Measurements from ENCODE around the gene AMDHD1.

The AMDHD1 gene

DNA sequence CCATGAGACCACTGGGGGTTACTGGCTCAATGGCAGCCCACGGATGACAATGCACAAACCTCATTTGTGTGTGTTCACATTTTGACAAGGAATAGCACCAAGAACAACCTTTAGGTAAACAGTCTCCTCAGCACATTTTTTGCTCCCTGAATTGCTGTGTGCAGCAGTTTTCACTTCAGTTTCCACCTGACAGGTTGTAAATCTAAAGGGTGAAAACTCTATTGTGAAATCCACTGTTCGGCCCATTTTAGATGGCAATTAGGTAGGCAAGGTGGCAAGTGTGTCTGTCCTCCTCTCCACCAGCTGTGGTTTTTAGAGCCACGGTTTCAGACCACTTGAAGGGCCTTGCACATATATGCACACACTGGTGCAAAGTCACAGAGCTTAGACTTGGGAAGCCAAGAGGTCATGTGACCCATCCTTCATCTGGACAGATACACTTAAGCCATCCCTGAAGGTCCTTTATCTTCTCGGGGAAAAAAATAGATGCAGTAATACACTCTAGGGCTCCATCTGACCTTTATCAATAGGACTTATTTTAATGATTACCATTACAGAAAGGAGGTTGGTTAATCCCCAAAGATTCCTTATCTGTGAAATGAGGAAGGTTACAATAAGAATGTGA is 29.8 kb downstream of the AMDHD1 start:
- Histone ChIP-seq H3K9ac (ENCODE audit: insufficient read length) (no peak overlapping the region), H3K4me3 (no peak overlapping the region), H3K9me3 (ENCODE audit: low read depth, low read length) (no peaks in the 10 kb centered on the region), H3K27ac (no peak overlapping the region), H3K36me3 (ENCODE audit: insufficient read depth, low read length) (no peaks in the 10 kb centered on the region)
- no peak for DNase-seq (ENCODE audit: low read depth, low spot score)
- no peak for TF ChIP-seq FOXP2 (optimal IDR thresholded peaks at IDR 0.05; ENCODE audit: control extremely low read depth, extremely low read length, insufficient read depth)

DNA sequence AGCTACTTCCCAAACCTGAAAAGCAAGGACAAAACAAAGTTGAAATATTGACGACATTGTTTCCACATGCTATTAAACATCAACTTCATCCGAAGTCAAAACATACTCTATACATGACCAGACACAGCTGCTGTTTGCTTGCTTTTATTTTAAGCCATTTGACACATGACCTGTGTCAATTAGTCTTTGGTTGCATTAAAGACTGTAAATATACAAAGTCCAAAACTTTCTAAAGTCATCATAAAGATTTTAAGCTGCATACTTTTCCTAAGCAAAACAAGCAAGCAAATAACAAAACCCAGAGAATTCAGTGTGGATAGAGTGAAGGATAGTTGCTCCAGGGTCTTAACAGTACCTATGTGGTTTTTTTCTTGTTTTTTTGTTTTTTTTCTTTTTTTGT is 31.2 kb downstream of the AMDHD1 start:
- no peak for DNase-seq (ENCODE audit: low read depth, low spot score)
- Histone ChIP-seq H3K36me3 (ENCODE audit: insufficient read depth, low read length) (no peaks in the 10 kb centered on the region), H3K4me3 (no peak overlapping the region), H3K27ac (no peak overlapping the region), H3K9me3 (ENCODE audit: low read depth, low read length) (no peaks in the 10 kb centered on the region), H3K9ac (ENCODE audit: insufficient read length) (no peak overlapping the region)
- no peak for TF ChIP-seq FOXP2 (optimal IDR thresholded peaks at IDR 0.05; ENCODE audit: control extremely low read depth, extremely low read length, insufficient read depth)
- TF ChIP-seq EZH2 (IDR thresholded peaks at IDR 0.05) = no peak
- no peak for TF ChIP-seq POLR2AphosphoS5 (IDR thresholded peaks at IDR 0.05; ENCODE audit: borderline replicate concordance, low read depth, low read length)

GRCh38 chr12:95975491-95975890 is 32.4 kb downstream of the AMDHD1 start:
- Histone ChIP-seq H3K9ac (ENCODE audit: insufficient read length) (no peak overlapping the region), H3K9me3 (ENCODE audit: low read depth, low read length) (no peaks in the 10 kb centered on the region), H3K36me3 (ENCODE audit: insufficient read depth, low read length) (no peaks in the 10 kb centered on the region), H3K27ac (no peak overlapping the region), H3K4me3 (no peak overlapping the region)
- DNase-seq (ENCODE audit: low read depth, low spot score) = no peak
- no peak for TF ChIP-seq EZH2 (IDR thresholded peaks at IDR 0.05)
- no peak for TF ChIP-seq POLR2AphosphoS5 (IDR thresholded peaks at IDR 0.05; ENCODE audit: borderline replicate concordance, low read depth, low read length)
- no peak for TF ChIP-seq FOXP2 (optimal IDR thresholded peaks at IDR 0.05; ENCODE audit: control extremely low read depth, extremely low read length, insufficient read depth)

- no peak for DNase-seq (ENCODE audit: low read depth, low spot score)
- no peak for TF ChIP-seq FOXP2 (optimal IDR thresholded peaks at IDR 0.05; ENCODE audit: control extremely low read depth, extremely low read length, insufficient read depth)
- no peak for TF ChIP-seq EZH2 (IDR thresholded peaks at IDR 0.05)
- no peak for TF ChIP-seq POLR2AphosphoS5 (IDR thresholded peaks at IDR 0.05; ENCODE audit: borderline replicate concordance, low read depth, low read length)
- H3K9ac ChIP-seq (ENCODE audit: insufficient read length) = no peak overlapping the region
- H3K27ac ChIP-seq = no peak overlapping the region
- H3K4me3 ChIP-seq = no peak overlapping the region
- H3K9me3 ChIP-seq (ENCODE audit: low read depth, low read length) = no peaks in the 10 kb centered on the region
- H3K36me3 ChIP-seq (ENCODE audit: insufficient read depth, low read length) = no peaks in the 10 kb centered on the region
Observed at GRCh38 chr12:95976416-95976832, 33.3 kb downstream of the AMDHD1 start.

DNA sequence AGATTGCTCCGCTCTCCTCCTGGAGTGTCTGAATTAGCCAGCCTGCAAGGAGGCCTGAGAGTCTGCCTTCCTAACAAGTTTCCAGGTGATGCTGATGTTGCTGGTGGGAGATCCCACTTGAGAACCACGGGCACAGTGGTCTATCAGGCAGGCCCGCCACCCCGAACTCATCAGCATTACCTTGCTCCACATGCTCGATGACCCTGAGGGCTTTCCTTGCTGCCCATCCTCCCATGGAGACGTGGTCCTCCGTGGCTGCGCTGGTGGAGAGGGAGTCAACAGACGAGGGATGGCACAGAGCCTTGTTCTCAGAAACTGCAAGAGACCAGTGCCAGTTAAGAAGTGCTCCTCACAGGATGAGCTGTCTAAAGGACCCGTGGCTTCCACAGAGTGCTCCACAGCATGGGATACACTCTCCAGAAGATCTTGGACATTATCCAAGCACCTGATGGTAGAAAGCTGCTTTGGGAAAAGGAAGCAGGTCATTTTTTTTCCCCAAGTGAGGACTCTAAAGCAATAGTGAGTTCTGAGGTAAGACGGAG is 34.7 kb downstream of the AMDHD1 start:
- Histone ChIP-seq H3K27ac (no peak overlapping the region), H3K4me3 (no peak overlapping the region), H3K36me3 (ENCODE audit: insufficient read depth, low read length) (no peaks in the 10 kb centered on the region), H3K9ac (ENCODE audit: insufficient read length) (no peak overlapping the region), H3K9me3 (ENCODE audit: low read depth, low read length) (no peaks in the 10 kb centered on the region)
- TF ChIP-seq POLR2AphosphoS5 (IDR thresholded peaks at IDR 0.05; ENCODE audit: borderline replicate concordance, low read depth, low read length) (no peak), EZH2 (IDR thresholded peaks at IDR 0.05) (no peak), FOXP2 (optimal IDR thresholded peaks at IDR 0.05; ENCODE audit: control extremely low read depth, extremely low read length, insufficient read depth) (no peak)
- no peak for DNase-seq (ENCODE audit: low read depth, low spot score)

GRCh38 chr12:95978351-95978750 is 35.2 kb downstream of the AMDHD1 start:
- TF ChIP-seq EZH2 (IDR thresholded peaks at IDR 0.05) = no peak
- TF ChIP-seq POLR2AphosphoS5 (IDR thresholded peaks at IDR 0.05; ENCODE audit: borderline replicate concordance, low read depth, low read length) = no peak
- TF ChIP-seq FOXP2 (optimal IDR thresholded peaks at IDR 0.05; ENCODE audit: control extremely low read depth, extremely low read length, insufficient read depth) = no peak
- Histone ChIP-seq H3K36me3 (ENCODE audit: insufficient read depth, low read length) (no peaks in the 10 kb centered on the region), H3K9ac (ENCODE audit: insufficient read length) (no peak overlapping the region), H3K9me3 (ENCODE audit: low read depth, low read length) (no peaks in the 10 kb centered on the region), H3K27ac (no peak overlapping the region), H3K4me3 (no peak overlapping the region)
- DNase-seq (ENCODE audit: low read depth, low spot score) = no peak

DNA sequence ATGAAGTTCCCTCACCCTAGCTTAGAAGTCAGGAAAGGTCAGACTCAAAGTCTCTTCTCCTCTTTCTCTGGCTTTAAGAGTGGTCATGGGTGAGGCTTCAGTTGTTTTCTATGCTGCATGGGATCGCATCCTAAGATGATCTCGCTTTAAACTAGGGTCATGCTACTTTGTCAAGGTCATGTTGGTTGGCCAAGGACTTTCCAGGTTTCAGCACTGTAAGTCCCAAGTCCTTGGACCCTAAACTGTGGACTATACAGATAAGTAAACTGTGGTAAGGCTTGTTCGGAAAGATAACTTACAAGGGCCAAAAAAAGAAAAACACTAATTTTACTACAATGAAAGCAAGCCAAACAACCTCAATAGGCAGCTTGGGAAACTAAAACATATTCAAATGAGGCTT is 35.6 kb downstream of the AMDHD1 start:
- DNase-seq (ENCODE audit: low read depth, low spot score) = no peak
- Histone ChIP-seq H3K9ac (ENCODE audit: insufficient read length) (no peak overlapping the region), H3K36me3 (ENCODE audit: insufficient read depth, low read length) (no peaks in the 10 kb centered on the region), H3K27ac (no peak overlapping the region), H3K9me3 (ENCODE audit: low read depth, low read length) (no peaks in the 10 kb centered on the region), H3K4me3 (no peak overlapping the region)
- no peak for TF ChIP-seq POLR2AphosphoS5 (IDR thresholded peaks at IDR 0.05; ENCODE audit: borderline replicate concordance, low read depth, low read length)
- TF ChIP-seq FOXP2 (optimal IDR thresholded peaks at IDR 0.05; ENCODE audit: control extremely low read depth, extremely low read length, insufficient read depth) = no peak
- TF ChIP-seq EZH2 (IDR thresholded peaks at IDR 0.05) = no peak

DNA sequence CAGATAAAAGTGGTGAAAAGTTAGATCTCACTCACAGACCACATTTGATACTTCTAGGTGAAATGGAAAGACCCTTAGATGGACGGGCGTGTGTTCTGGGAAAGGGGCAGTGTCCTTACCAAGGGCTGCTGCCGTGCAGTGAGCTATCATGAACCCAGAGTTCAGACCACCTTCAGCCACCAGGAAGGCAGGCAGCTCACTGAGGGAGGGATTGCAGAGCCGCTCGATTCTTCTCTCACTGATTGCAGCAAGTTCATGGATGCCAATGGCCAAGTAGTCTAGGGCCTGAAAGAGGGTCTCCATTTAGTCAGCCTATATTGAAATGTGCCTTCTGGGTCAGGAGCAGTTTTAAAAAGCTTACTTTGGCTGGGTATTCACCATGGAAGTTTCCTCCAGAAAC is 37.3 kb downstream of the AMDHD1 start:
- Histone ChIP-seq H3K36me3 (ENCODE audit: insufficient read depth, low read length) (no peaks in the 10 kb centered on the region), H3K9ac (ENCODE audit: insufficient read length) (no peak overlapping the region), H3K27ac (no peak overlapping the region), H3K4me3 (no peak overlapping the region), H3K9me3 (ENCODE audit: low read depth, low read length) (no peaks in the 10 kb centered on the region)
- DNase-seq (ENCODE audit: low read depth, low spot score) = no peak
- TF ChIP-seq EZH2 (IDR thresholded peaks at IDR 0.05) (no peak), FOXP2 (optimal IDR thresholded peaks at IDR 0.05; ENCODE audit: control extremely low read depth, extremely low read length, insufficient read depth) (no peak), POLR2AphosphoS5 (IDR thresholded peaks at IDR 0.05; ENCODE audit: borderline replicate concordance, low read depth, low read length) (no peak)

DNA sequence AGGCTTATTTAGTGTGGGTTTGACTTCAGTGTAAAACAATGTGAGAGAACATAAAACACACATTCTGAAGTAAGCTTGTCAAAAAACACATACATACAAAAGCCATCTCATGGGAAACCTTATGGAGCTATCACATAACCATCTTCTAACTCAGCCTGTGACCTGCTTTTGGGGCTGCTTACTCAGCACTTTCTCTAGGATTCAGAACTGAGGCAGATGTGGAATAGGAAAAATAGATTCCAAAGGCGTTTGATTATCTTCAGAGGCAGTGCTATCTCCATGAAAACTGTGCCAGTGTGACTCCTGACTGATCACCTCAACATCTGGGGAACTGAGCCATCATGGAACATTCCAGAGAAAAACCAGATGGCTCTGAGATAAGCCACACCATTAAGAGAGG is 39.5 kb downstream of the AMDHD1 start:
- TF ChIP-seq POLR2AphosphoS5 (IDR thresholded peaks at IDR 0.05; ENCODE audit: borderline replicate concordance, low read depth, low read length) = no peak
- no peak for TF ChIP-seq FOXP2 (optimal IDR thresholded peaks at IDR 0.05; ENCODE audit: control extremely low read depth, extremely low read length, insufficient read depth)
- no peak for TF ChIP-seq EZH2 (IDR thresholded peaks at IDR 0.05)

More for the DNA sequence above, 39.5 kb downstream of the AMDHD1 start:
- Histone ChIP-seq H3K27ac (no peak overlapping the region), H3K36me3 (ENCODE audit: insufficient read depth, low read length) (no peaks in the 10 kb centered on the region), H3K4me3 (no peak overlapping the region), H3K9ac (ENCODE audit: insufficient read length) (no peak overlapping the region), H3K9me3 (ENCODE audit: low read depth, low read length) (no peaks in the 10 kb centered on the region)
- no peak for DNase-seq (ENCODE audit: low read depth, low spot score)
